ENCODE data around the gene PLA2G2C.

PLA2G2C gene

GRCh38 chr1:20169932-20170331 lies 16.4 kb downstream of the PLA2G2C start:
- Histone ChIP-seq H3K79me2 (ENCODE audit: insufficient read depth, low read length) (no peaks in the 10 kb centered on the region), H3K9ac (ENCODE audit: low read length) (no peak overlapping the region), H3K36me3 (ENCODE audit: insufficient read depth, low read length) (no peaks in the 10 kb centered on the region), H3K9me3 (ENCODE audit: low read length) (no peaks in the 10 kb centered on the region), H3K9me2 (ENCODE audit: low read depth, low read length) (no peaks in the 10 kb centered on the region), H3K4me3 (ENCODE audit: low read depth, low read length, poor library complexity, severe bottlenecking) (no peak overlapping the region), H3K4me1 (ENCODE audit: insufficient read depth, low read length, severe bottlenecking) (no peaks in the 10 kb centered on the region), H3K27me3 (ENCODE audit: insufficient read depth, low read length) (no peaks in the 10 kb centered on the region; the same call in 1 of the 2 replicates), H3K27ac (ENCODE audit: low read depth, low read length, poor library complexity, severe bottlenecking) (no peak overlapping the region), H2AFZ (ENCODE audit: low read length) (no peak overlapping the region), H3K4me2 (ENCODE audit: low read length) (no peak overlapping the region), H3F3A (ENCODE audit: insufficient read depth, low read length) (no peaks in the 10 kb centered on the region), H4K20me1 (ENCODE audit: insufficient read depth, low read length) (no peaks in the 10 kb centered on the region)
- TF ChIP-seq CTCF (IDR thresholded peaks at IDR 0.05; ENCODE audit: low read length) (no peak), EZH2 (IDR thresholded peaks at IDR 0.05; ENCODE audit: borderline replicate concordance, low read length) (no peak)

- no peaks in the 10 kb centered on the region; the same call in 1 of the 2 replicates for H3K27me3 ChIP-seq (ENCODE audit: insufficient read depth, low read length)
- H3K9me2 ChIP-seq (ENCODE audit: low read depth, low read length), result no peaks in the 10 kb centered on the region
- no peaks in the 10 kb centered on the region for H3K9me3 ChIP-seq (ENCODE audit: low read length)
- H3K4me1 ChIP-seq (ENCODE audit: insufficient read depth, low read length, severe bottlenecking), result no peaks in the 10 kb centered on the region
- no peak overlapping the region for H3K9ac ChIP-seq (ENCODE audit: low read length)
- no peak overlapping the region for H3K27ac ChIP-seq (ENCODE audit: low read depth, low read length, poor library complexity, severe bottlenecking)
- H3K4me3 ChIP-seq (ENCODE audit: low read depth, low read length, poor library complexity, severe bottlenecking), result no peak overlapping the region
- H3K36me3 ChIP-seq (ENCODE audit: insufficient read depth, low read length), result no peaks in the 10 kb centered on the region
- H3F3A ChIP-seq (ENCODE audit: insufficient read depth, low read length), result no peaks in the 10 kb centered on the region
- H4K20me1 ChIP-seq (ENCODE audit: insufficient read depth, low read length), result no peaks in the 10 kb centered on the region
- H2AFZ ChIP-seq (ENCODE audit: low read length), result no peak overlapping the region
- H3K79me2 ChIP-seq (ENCODE audit: insufficient read depth, low read length), result no peaks in the 10 kb centered on the region
- no peak for TF ChIP-seq CTCF (IDR thresholded peaks at IDR 0.05; ENCODE audit: low read length)
- no peak for TF ChIP-seq EZH2 (IDR thresholded peaks at IDR 0.05; ENCODE audit: borderline replicate concordance, low read length)
- no peak overlapping the region for H3K4me2 ChIP-seq (ENCODE audit: low read length)
These were observed 17.5 kb downstream of the PLA2G2C start for GRCh38 chr1:20168564-20169491.

GRCh38 chr1:20167126-20167525 lies 19.2 kb downstream of the PLA2G2C start:
- no peaks in the 10 kb centered on the region for H4K20me1 ChIP-seq (ENCODE audit: insufficient read depth, low read length)
- H3K9me2 ChIP-seq (ENCODE audit: low read depth, low read length), result no peaks in the 10 kb centered on the region
- peaks cover 4% of the 10 kb centered on the region; the same call in 1 of the 2 replicates for H3K27me3 ChIP-seq (ENCODE audit: insufficient read depth, low read length)
- H3K9ac ChIP-seq (ENCODE audit: low read length), result no peak overlapping the region
- no peak overlapping the region for H3K27ac ChIP-seq (ENCODE audit: low read depth, low read length, poor library complexity, severe bottlenecking)
- H3F3A ChIP-seq (ENCODE audit: insufficient read depth, low read length), result no peaks in the 10 kb centered on the region
- no peak overlapping the region for H3K4me3 ChIP-seq (ENCODE audit: low read depth, low read length, poor library complexity, severe bottlenecking)
- TF ChIP-seq CTCF (IDR thresholded peaks at IDR 0.05; ENCODE audit: low read length) (no peak), EZH2 (IDR thresholded peaks at IDR 0.05; ENCODE audit: borderline replicate concordance, low read length) (no peak)
- H2AFZ ChIP-seq (ENCODE audit: low read length), result no peak overlapping the region
- no peaks in the 10 kb centered on the region for H3K36me3 ChIP-seq (ENCODE audit: insufficient read depth, low read length)
- H3K4me2 ChIP-seq (ENCODE audit: low read length), result no peak overlapping the region
- no peaks in the 10 kb centered on the region for H3K9me3 ChIP-seq (ENCODE audit: low read length)
- no peaks in the 10 kb centered on the region for H3K79me2 ChIP-seq (ENCODE audit: insufficient read depth, low read length)
- no peaks in the 10 kb centered on the region for H3K4me1 ChIP-seq (ENCODE audit: insufficient read depth, low read length, severe bottlenecking)
